Stimulated activated CD4-positive, alpha-beta T cell treated with anti-CD3 and anti-CD28 coated beads, TNF-alpha, amount 100 ng/mL, for 48 hours (primary cell): ENCODE results near the gene TERT.
"Not testable (repeated sequence)": the region's sequence is repeated elsewhere in the genome, so short reads cannot be mapped to it uniquely, and the experiment has no call there.

Experiments
- DNase-seq, 3 donors: peaks; one replicate each; pipeline ENCODE4 v3.0.0-alpha.2; 2020; ENCODE audit warnings: low read depth in 3 of 3

TERT gene

DNA sequence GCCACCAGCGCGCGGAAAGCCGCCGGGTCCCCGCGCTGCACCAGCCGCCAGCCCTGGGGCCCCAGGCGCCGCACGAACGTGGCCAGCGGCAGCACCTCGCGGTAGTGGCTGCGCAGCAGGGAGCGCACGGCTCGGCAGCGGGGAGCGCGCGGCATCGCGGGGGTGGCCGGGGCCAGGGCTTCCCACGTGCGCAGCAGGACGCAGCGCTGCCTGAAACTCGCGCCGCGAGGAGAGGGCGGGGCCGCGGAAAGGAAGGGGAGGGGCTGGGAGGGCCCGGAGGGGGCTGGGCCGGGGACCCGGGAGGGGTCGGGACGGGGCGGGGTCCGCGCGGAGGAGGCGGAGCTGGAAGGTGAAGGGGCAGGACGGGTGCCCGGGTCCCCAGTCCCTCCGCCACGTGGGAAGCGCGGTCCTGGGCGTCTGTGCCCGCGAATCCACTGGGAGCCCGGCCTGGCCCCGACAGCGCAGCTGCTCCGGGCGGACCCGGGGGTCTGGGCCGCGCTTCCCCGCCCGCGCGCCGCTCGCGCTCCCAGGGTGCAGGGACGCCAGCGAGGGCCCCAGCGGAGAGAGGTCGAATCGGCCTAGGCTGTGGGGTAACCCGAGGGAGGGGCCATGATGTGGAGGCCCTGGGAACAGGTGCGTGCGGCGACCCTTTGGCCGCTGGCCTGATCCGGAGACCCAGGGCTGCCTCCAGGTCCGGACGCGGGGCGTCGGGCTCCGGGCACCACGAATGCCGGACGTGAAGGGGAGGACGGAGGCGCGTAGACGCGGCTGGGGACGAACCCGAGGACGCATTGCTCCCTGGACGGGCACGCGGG lies at the start of gene TERT:
TERT (minus strand) TSS at position 234 of the 815 bp plus-strand sequence; CDS start at position 155, 79 bp downstream.
- peak; percentile 66 to 86 (median 68) for DNase-seq

DNA sequence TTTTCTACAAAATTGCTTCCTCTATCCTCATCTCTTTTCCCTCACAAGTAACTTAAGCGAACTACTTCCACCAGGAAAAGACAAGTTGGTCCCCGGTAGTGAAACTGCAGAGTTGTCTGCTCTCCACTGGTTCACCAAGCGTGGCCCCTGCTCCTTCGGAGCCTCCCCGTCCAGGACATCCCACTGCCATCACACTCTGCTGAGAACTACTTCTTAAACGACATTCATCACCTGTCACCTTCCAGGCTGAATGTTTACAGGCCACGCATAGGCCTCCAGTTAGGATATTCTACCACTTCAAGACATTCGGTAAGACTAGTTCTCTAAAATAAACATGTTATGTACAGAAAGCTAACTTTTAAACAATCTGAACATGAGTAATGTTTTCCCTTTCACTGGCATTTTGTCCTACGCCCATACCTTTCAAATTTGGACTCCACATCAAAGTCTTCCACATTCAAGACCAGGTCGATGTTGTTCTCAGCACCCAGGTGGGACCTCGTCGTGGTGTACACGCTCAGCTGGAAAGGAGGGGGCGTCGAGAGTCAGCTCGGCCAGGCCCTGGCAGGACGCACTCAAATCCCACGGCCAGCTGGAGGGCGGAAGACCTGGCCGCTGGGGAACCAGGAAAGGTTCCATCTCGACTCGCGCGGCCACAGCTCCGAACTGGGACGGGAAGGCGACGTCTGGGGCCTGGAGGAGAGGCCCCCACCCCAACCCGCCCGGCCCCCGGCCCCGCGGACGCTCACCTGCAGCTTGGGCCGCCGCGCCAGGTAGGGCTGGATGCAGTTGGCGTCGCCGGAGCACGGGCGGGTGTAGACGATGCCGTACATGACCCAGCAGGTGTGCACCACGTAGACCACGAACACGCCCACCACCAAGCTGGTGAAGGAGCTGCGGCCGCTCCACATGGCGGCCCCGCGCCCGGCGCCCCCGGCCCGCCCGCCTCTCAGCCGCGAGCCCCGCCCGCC lies 49.3 kb upstream of the TERT start:
- no peak for DNase-seq

DNA sequence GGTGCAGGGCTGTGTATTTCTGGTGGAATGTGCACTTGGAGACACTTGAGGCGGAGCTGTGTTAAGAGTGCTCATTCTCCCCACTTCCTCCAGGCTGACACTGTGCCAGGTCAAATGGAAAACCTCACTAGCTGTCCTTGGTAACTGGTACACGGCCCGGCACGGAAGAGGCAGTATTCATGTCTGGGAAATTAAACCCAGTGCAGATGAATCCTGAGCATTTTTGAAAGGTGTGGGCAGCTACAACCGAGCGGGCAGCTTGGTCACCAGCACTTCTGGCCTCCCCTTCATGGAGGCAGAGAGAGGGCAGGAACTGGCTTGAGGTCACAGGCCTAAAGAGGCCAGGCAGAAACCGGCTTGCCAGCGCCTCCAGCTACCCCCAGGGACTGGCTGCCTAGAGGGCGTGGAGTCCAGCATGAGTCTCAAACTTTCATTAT lies 48.5 kb upstream of the TERT start:
- no peak for DNase-seq

DNA sequence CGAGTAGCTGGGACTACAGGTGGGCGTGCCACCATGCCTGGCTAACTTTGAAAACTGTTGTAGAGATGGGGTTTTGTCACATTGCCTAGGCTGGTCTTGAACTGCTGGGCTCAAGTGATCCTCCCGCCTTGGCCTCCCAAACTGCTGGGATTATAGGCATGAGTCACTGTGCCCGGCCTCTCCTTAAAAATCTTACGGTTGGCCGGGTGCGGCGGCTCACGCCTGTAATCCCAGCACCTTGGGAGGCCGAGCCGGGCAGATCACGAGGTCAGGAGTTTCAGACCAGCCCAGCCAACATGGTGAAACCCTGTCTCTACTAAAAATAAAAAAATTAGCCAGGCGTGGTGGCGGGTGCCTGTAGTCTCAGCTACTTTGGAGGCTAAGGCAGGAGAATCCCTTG lies 47.8 kb upstream of the TERT start:
- DNase-seq, result not testable (repeated sequence)

GRCh38 chr5:1342268-1342667 lies 47.4 kb upstream of the TERT start:
- DNase-seq, result no peak

GRCh38 chr5:1341863-1342262 lies 47.0 kb upstream of the TERT start:
- DNase-seq, result no peak

DNA sequence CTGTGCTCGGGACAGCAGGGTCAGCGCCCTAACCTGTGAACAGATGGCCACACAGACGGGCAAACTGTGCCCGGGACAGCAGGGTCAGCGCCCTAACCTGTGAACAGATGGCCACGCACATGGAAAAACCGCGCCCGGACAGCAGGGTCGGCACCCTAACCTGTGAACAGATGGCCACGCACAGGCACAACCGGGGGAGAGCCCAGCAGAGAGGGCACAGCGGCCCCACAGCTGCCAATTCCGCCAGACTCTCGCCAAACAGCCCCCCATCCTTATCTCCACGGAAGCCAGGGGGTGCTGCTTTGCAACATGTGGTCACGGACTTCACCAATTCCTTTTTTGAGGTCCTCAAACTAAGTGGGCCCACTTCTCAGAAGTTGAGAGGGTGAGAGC lies 44.9 kb upstream of the TERT start:
- not testable (repeated sequence) for DNase-seq

DNA sequence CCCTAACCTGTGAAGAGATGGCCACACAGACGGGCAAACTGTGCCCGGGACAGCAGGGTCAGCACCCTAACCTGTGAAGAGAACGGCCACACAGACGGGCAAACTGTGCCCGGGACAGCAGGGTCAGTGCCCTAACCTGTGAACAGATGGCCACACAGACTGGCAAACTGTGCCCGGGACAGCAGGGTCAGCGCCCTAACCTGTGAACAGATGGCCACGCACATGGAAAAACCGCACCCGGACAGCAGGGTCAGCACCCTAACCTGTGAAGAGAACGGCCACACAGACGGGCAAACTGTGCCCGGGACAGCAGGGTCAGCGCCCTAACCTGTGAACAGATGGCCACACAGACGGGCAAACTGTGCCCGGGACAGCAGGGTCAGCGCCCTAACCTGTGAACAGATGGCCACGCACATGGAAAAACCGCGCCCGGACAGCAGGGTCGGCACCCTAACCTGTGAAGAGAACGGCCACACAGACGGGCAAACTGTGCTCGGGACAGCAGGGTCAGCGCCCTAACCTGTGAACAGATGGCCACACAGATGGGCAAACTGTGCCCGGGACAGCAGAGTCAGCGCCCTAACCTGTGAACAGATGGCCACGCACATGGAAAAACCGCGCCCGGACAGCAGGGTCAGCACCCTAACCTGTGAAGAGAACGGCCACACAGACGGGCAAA lies 44.4 kb upstream of the TERT start:
- DNase-seq, result not testable (repeated sequence)

DNA sequence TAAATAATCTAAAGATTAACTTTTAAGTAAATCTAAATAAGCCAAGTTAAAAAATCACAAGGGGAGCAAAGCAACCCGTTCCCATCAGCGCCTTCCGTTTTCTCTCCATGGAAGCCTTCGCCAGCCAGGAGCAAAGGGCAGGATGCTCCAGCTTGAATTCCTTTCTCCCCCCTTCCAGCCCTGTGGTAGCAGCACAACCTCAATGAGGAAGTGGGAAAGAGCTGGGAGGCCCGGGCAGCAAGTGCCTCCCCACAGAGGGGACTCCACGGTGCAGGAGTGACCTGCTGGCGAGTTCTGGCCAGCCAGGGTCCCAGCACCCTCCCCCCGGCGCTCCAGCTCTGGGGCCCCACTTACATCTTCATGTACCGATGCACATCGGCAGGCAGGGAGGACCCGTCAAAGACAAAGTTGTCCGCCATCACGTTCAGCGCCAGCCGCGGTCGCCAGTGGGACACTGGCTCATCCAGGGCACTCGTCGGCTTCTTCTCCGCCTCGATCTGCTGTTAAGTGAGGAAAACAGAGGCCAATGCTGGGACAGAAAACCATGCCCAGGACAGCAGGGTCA lies 43.7 kb upstream of the TERT start:
- no peak for DNase-seq

- DNase-seq, result no peak
Measured at GRCh38 chr5:1338196-1338490, 43.3 kb upstream of the TERT start.

DNA sequence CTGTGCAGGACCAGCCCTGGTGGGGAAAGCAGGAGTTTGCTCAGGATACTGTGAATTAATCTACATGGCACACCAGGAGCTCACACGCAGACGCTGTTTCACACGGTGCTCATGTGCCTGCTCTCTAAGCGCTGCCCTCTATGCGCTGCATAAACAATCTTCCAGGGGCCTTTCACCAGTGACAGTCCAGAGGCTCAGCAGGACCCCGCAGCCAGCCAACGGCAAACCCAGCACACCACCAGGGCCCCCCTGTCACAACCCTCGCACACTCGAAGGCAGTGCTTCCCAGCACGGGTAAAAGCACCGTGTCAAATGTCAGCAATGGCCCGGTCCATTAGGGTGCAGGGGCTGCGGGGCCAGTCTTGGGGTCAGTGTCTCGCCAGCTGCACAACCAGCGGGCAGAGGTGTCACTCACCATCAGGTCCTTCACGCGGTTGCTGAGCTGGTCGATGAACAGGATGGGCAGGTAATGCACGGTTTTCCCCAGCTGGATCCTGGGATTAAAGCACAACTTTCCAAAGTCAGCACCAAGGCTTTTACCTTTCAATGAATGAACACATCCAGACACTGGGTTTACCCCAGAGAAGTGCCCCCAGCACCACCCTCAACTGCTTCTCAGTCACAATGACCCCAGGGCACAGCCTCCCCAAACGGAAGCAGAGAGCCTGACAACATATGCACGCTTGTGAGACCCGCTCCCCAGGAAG lies 42.8 kb upstream of the TERT start:
- no peak for DNase-seq

GRCh38 chr5:1336749-1337488 lies 42.1 kb upstream of the TERT start:
- no peak for DNase-seq

DNA sequence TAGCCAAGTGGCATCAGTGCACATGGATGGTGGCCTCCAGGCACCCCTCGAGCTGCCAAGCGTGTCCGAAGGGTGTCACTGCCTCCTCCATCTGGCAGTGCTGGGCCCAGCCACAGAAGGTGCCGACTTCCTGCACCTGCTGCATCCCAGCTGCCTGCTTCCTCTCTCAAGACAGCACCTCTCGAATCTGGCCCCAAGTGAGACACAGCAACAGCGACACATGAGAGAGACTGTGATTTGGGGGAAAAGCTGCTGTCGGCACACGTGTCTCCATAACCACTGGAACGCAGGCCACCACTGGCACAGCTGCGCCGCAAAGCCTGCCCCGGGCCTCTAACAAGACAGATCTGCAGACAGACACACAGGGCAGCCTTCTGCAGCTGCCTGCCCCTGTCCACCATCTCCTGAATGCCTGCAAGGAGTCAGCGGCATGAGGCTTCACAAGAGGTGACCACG lies 41.3 kb upstream of the TERT start:
- no peak for DNase-seq

GRCh38 chr5:1335540-1336095 lies 40.8 kb upstream of the TERT start:
- no peak for DNase-seq

- no peak for DNase-seq
Measured at GRCh38 chr5:1334831-1335539, 40.1 kb upstream of the TERT start.

GRCh38 chr5:1333986-1334385 lies 39.1 kb upstream of the TERT start:
- no peak for DNase-seq

DNA sequence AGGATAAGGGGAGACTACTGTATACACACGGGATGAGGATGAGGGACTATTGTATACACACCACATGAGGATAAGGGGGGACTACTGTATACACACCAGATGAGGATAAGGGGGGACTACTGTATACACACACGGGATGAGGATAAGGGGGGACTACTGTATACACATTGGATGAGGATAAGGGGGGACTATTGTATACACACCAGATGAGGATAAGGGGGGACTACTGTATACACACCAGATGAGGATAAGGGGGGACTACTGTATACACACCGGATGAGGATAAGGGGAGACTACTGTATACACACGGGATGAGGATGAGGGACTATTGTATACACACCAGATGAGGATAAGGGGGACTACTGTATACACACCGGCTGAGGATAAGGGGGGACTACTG lies 38.4 kb upstream of the TERT start:
- not testable (repeated sequence) for DNase-seq

GRCh38 chr5:1332461-1333001 lies 37.7 kb upstream of the TERT start:
- DNase-seq, result no peak

DNA sequence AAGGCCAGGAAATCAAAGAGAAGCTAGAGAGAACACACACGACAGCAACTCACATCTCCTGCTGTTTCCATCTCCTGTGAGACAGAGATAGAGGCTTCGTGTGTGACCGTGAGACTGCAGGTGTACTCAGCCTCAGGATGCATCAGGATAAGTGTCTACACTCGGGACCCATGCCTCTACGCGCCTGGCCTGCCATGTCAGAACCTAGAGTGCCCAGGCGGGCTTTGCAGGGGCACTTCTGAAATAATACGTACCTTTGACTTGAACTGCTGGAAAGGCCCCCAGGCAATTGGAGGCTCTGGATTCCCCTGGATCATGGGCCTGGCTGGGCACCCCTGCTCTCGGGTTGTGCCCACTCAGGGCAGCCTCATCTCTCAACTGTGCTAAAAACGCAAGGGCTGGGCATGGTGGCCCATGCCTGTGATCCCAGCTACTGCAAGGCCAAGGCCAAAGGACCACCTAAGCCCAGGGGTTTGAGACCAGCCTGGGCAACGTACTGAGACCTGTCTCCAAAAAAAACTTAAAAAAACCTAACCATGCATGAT lies 37.1 kb upstream of the TERT start:
- no peak for DNase-seq
